Adrenal gland (tissue), 12 donors: ENCODE data around the gene TNFRSF4. TPM values are rescaled to one million over a fixed set of nuclear protein-coding genes. Genes with fewer than 3 reads are reported as not detected.

Experiments
- DNase-seq, 7 donors: peaks; one replicate each; pipeline ENCODE4 v3.0.0-alpha.2; 2019 to 2020
- H3K27ac ChIP-seq, 5 donors: fragments of 200-600 bp; sonication (generic) in 4 of 5; 1 replicate in 3 of 5; 2 replicates in 2 of 5; pipeline versions ENCODE4 v1.5.1 to v1.8.0; 2016 to 2020; ENCODE audit warnings: mild to moderate bottlenecking in 1 of 5
- H3K27me3 ChIP-seq: fragments of 200-600 bp; 2 replicates; pipeline ENCODE4 v1.8.0; 2021
- H3K36me3 ChIP-seq, 2 donors: fragments of 200-600 bp; replicated peaks in 1 of 2; 1 replicate in 1 of 2; 2 replicates in 1 of 2; pipeline versions ENCODE4 v1.5.1 to v1.8.0; 2018 to 2022
- H3K4me1 ChIP-seq, 2 donors: fragments of 200-600 bp; replicated peaks in 1 of 2; 1 replicate in 1 of 2; 2 replicates in 1 of 2; pipeline versions ENCODE4 v1.5.1 to v1.8.0; 2018 to 2021
- H3K4me3 ChIP-seq, 4 donors: fragments of 200-600 bp; sonication (generic) in 3 of 4; one replicate each; pipeline ENCODE4 v1.5.1; 2016 to 2018
- H3K9me3 ChIP-seq, 3 donors: fragments of 200-600 bp; sonication (generic) in 1 of 3; replicated peaks in 1 of 3; 1 replicate in 2 of 3; 2 replicates in 1 of 3; pipeline versions ENCODE4 v1.5.1 to v1.8.0; 2016 to 2021
- CTCF ChIP-seq, 6 experiments: fragments of 450-650 bp in 4 of 6; fragments of 200-600 bp in 2 of 6; sonication (generic) in 1 of 6; IDR thresholded peaks; 1 replicate in 5 of 6; 2 replicates in 1 of 6; pipeline versions ENCODE4 v1.5.1 to v1.8.0; 2016 to 2021; ENCODE audit warnings: antibody characterized with exemption in 6 of 6, mild to moderate bottlenecking in 2 of 6, moderate library complexity in 1 of 6
- POLR2A ChIP-seq, 2 donors: fragments of 450-650 bp; IDR thresholded peaks; one replicate each; pipeline ENCODE4 v1.6.1; 2017; ENCODE audit warnings: antibody characterized with exemption in 2 of 2, mild to moderate bottlenecking in 2 of 2, moderate library complexity in 1 of 2
- WGBS, 4 donors: extraction: QIAGEN DNeasy Blood & Tissue Kit in 2 of 4; methylation state at CpG; one replicate each; pipeline versions ENCODE4 v1.1.5 to v1.1.7; 2013 to 2017; 5-methylcytosine and 5-hydroxymethylcytosine counted together
- intact Hi-C, 2 donors: fragments of 100-400 bp; cut with DNase I; formaldehyde crosslinking; loops; one replicate each; pipeline versions ENCODE4 v1.14.1 to v1.15.0; 2022 to 2023
- polyA plus RNA-seq, 3 donors: library from polyadenylated mRNA; stranded (reverse); fragments of 200-250 nt in 2 of 3; fragments of 350-450 nt in 1 of 3; fragmentation: Illumina TruSeq in 1 of 3; extraction: RNeasy Lipid Tissue Mini Kit (QIAGEN cat#74804) in 1 of 3; gene quantifications; one replicate each; pipeline ENCODE4 v1.2.3, GENCODE V29; 2013 to 2014
- total RNA-seq, 9 donors: library from RNA; depleted of rRNA in 4 of 9; stranded (reverse); fragments of >200 nt in 4 of 9; fragments of 120-200 nt in 1 of 9; fragmentation: NEBNext Ultra II Directional in 1 of 9; extraction: Animal tissue kit (Norgen Biotek cat#: 25700) in 1 of 9; gene quantifications; one replicate each; pipeline versions ENCODE4 v1.1.0 to v1.2.4, GENCODE V29; 2013 to 2023
- donor health status: healthy with polysubstance abuse.
- donor health status: Bipolar disorder and iron deficiency.
- donor health status: DM: yes; HTN: yes; CAD: no.
- donor health status: DM: no; HTN: no; CAD: no.
- donor health status: DM: no; HTN: no; CAD: no.
- donor health status: DM: yes; HTN: yes; CAD: no.

The TNFRSF4 gene
- total and polyA plus RNA-seq, 12 donors, result 0.32 to 6.9 (median 1.1) TPM; not detected in 2

- intact Hi-C loops, result no loop called here
- Histone ChIP-seq H3K36me3 (no peaks in the 10 kb centered on the region), H3K4me1 (no peaks in the 10 kb centered on the region), H3K27me3 (peaks cover 13% of the 10 kb centered on the region), H3K9me3 (no peaks in the 10 kb centered on the region), H3K4me3 (no peak within 1 kb of the TSS), H3K27ac (no peak within 1 kb of the TSS)
- DNase-seq, result no peak
- WGBS, 4 donors, result 2 to 9% (median 4%) methylated on average over 10 to 74 of the region's 74 CpGs; no CpG with 5 or more reads in 1 of the 4 donors
- no peak for TF ChIP-seq POLR2A (IDR thresholded peaks at IDR 0.05)
- TF ChIP-seq CTCF (IDR thresholded peaks at IDR 0.05), result no peak
Measured at GRCh38 chr1:1246577-1247340, 32.8 kb upstream of the TNFRSF4 start, which contains the start of gene C1QTNF12. Gene C1QTNF12, minus strand, starts transcription at chr1:1246722. Its CDS starts 32 bp downstream, at chr1:1246690.

GRCh38 chr1:1245817-1246576 is 32.0 kb upstream of the TNFRSF4 start:
- TF ChIP-seq CTCF (IDR thresholded peaks at IDR 0.05) (no peak), POLR2A (IDR thresholded peaks at IDR 0.05) (no peak)
- Histone ChIP-seq H3K36me3 (no peaks in the 10 kb centered on the region), H3K27ac (no peak overlapping the region), H3K9me3 (no peaks in the 10 kb centered on the region), H3K27me3 (peaks cover 13% of the 10 kb centered on the region), H3K4me1 (no peaks in the 10 kb centered on the region), H3K4me3 (no peak overlapping the region)
- DNase-seq, result no peak
- intact Hi-C loops, result no loop called here
- 32 to 49% (median 43%) methylated on average over 15 to 45 of the region's 45 CpGs; no CpG with 5 or more reads in 1 of the 4 donors for WGBS, 4 donors

- TF ChIP-seq POLR2A (IDR thresholded peaks at IDR 0.05) (no peak), CTCF (IDR thresholded peaks at IDR 0.05) (no peak)
- peaks cover 13% of the 10 kb centered on the region for H3K27me3 ChIP-seq
- no peak overlapping the region for H3K27ac ChIP-seq
- H3K9me3 ChIP-seq, result no peaks in the 10 kb centered on the region
- H3K4me3 ChIP-seq, result no peak overlapping the region
- intact Hi-C loops, result no loop called here
- no peaks in the 10 kb centered on the region for H3K36me3 ChIP-seq
- DNase-seq, result no peak
- WGBS, 4 donors, result 60 to 84% (median 75%) methylated on average over 5 to 22 of the region's 23 CpGs
- H3K4me1 ChIP-seq, result no peaks in the 10 kb centered on the region
Measured at GRCh38 chr1:1245178-1245816, 31.3 kb upstream of the TNFRSF4 start.
